ENCODE data around the gene PXK.
A peak's percentile ranks its signal among the peaks of the same experiment; 100 is the strongest.

PXK gene

DNA sequence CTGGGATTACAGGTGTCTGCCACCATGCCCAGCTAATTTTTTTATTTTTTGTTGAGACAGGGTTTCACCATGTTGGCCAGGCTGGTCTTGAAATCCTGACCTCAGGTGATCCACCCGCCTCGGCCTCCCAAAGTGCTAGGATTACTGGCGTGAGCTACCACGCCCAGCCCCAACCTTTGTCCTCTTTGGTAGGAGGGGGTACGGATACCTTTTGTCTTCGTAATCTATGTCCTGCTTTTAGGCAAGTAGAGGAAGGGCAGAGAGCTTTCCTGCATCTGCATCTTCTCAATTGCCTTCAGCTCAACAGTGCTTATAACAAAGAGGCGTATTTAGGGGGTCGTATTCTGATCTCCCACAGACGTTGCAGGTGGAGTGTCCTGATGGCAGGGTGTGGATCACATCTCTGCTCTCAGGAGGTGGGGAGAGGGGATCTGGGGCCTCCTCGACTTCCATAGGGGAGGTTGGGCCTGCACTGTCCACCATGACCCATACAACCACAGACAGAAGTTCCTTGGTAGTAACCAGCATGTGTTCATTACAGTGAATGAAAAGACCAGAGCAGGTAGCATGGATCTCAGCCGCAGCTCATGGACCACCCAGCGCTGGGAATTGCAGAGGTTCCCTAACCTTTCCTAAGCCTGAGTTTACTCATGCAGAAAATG, 137.8 kb downstream of the PXK start:
- TF ChIP-seq, protein P1, sequence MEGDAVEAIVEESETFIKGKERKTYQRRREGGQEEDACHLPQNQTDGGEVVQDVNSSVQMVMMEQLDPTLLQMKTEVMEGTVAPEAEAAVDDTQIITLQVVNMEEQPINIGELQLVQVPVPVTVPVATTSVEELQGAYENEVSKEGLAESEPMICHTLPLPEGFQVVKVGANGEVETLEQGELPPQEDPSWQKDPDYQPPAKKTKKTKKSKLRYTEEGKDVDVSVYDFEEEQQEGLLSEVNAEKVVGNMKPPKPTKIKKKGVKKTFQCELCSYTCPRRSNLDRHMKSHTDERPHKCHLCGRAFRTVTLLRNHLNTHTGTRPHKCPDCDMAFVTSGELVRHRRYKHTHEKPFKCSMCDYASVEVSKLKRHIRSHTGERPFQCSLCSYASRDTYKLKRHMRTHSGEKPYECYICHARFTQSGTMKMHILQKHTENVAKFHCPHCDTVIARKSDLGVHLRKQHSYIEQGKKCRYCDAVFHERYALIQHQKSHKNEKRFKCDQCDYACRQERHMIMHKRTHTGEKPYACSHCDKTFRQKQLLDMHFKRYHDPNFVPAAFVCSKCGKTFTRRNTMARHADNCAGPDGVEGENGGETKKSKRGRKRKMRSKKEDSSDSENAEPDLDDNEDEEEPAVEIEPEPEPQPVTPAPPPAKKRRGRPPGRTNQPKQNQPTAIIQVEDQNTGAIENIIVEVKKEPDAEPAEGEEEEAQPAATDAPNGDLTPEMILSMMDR (IDR thresholded peaks at IDR 0.05) = no peak
- no peak overlapping the region for H3K4me3 ChIP-seq
- no peak overlapping the region for H3K27ac ChIP-seq
- no peak for DNase-seq (ENCODE audit: low spot score)

DNA sequence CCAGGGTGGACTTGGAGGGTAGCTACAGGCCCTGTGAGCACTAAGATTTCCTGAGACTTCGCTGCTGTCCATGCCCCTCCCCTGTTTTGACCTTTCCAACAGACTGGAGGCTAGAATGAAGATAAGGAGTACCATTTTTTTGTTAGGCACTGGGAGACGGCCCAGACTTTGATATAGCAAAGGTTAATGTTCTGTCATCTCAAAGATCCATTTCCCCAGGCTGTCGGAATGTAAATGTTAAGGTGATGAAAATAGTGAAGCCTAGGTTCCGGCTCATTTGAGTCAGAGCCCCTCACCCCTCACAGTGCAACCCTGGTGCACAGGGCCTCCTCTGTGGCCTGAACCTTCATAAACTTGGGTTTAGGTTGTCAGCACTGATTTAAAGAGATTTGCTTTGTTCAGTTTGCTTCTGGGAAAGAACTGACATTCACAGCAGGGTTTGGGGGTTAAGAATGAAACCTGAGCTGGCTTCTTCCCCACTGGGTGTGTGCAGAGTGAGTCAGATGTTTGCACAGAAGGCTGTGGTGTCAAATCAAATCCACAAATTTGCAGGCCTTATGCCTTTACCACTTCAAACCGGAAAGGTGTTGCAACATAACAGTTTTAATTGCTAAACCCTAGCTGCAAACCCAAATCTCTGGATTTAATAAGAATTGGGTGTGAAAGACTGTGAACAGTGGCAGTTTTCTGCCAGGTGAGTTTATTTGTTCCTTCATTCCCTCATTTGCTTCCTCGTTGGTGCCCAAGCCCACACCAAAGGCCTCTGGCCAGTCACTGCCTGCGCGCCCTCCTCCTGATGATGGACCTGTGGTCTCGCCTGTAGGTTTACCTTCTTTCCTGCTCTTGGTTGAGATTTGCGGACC, 138.6 kb downstream of the PXK start:
- TF ChIP-seq, protein P1 (IDR thresholded peaks at IDR 0.05) = no peak

DNA sequence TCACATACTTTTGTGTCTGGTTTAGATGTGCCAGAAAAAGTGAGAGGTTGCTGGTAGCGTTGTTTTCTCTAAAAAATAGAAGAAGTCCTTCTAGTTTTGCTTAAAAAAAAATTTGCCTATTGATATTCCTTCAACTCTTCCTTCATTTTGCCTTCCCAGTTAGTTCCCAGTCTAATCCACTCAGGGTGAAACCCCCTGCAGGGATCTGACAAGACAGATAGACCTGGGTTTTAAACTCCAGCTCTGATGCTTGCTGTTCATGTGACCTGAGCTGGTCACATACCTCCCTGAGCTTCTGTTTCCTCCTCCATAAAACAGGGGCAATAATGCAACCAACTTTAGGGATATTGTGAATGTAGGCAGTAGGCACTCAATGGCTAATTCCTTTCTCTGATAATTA, 140.6 kb downstream of the PXK start:
- H3K27ac ChIP-seq = no peak overlapping the region
- TF ChIP-seq, protein P1 (IDR thresholded peaks at IDR 0.05) = no peak
- DNase-seq (ENCODE audit: low spot score) = no peak
- H3K4me3 ChIP-seq = no peak overlapping the region

More for the DNA sequence above, 138.6 kb downstream of the PXK start:
- Histone ChIP-seq H3K4me3 (no peak overlapping the region), H3K27ac (peak overlapping the region in 1 of 2 donors; percentile 42)
- no peak for DNase-seq (ENCODE audit: low spot score)

DNA sequence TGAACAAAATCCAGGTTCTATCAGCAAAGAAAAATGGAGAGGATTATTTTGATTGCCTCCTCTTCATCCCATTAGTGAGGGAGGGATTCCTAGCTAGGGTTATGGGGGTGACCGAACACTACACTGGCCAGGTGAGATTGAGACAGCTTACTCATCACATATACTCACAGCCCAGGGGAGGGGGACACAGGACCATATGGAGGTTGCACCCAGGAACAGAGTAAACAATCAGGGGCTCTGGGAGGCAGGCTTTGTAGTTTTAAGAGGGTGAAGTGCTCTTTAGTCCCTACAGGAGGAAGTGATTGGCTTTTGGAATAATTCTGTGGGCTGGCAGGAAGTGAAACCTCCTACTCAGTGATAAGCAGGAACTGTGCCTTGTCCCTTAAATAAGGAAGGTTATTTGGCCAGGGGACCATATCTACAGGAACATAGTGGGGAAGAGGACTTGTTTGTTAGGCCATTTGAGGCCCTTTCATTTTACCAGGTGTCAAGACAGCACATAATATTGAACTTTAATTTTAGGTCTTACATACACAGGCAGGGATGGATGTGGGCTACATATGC, 141.7 kb downstream of the PXK start:
- TF ChIP-seq, protein P1 (IDR thresholded peaks at IDR 0.05) = no peak
- Histone ChIP-seq H3K4me3 (no peak overlapping the region), H3K27ac (no peak overlapping the region)
- DNase-seq (ENCODE audit: low spot score) = no peak

DNA sequence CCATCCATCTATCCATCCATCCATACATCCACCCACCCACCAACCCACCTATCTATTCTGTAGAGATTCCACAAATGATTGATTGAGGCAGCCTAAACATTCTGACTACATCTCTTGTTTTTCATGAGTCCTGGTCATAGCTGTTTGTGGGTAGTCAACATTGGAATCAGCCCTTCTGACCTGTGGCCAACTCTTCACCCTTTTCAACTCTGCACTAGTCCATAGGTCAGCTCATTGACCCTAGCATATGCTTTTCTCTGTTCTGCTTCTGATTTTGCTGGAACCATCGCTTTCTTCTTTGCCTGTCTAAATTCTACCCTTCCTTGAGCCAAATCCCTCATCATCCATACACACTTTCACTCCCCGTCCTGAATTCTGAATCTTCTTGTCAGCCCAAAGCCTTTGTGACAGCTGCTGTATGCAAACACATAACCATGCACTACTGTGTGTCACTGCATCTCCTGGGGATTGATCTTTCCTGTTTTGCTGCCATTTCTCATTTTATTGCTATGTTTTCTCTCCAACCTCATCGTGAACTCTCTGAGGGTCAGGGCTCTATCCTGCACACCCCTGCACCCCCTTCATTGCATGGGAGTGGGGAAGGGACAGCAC, 142.4 kb downstream of the PXK start:
- TF ChIP-seq, protein P1 (IDR thresholded peaks at IDR 0.05) = no peak
- H3K4me3 ChIP-seq = no peak overlapping the region
- H3K27ac ChIP-seq = no peak overlapping the region
- DNase-seq (ENCODE audit: low spot score) = no peak
